GM19023 (cell line): ENCODE measurements around the gene HADH.
A peak's percentile ranks its signal among the peaks of the same experiment; 100 is the strongest.
"Not testable (repeated sequence)": the region's sequence is repeated elsewhere in the genome, so short reads cannot be mapped to it uniquely, and the experiment has no call there.

Source experiments
- ATAC-seq: cut with Tn5 transposase; IDR thresholded peaks from one replicate; pipeline ENCODE4 v1.9.1; 2021; ENCODE audit warnings: mild to moderate bottlenecking, moderate library complexity; ENCODE audit not compliant: unreplicated experiment

Gene HADH

DNA sequence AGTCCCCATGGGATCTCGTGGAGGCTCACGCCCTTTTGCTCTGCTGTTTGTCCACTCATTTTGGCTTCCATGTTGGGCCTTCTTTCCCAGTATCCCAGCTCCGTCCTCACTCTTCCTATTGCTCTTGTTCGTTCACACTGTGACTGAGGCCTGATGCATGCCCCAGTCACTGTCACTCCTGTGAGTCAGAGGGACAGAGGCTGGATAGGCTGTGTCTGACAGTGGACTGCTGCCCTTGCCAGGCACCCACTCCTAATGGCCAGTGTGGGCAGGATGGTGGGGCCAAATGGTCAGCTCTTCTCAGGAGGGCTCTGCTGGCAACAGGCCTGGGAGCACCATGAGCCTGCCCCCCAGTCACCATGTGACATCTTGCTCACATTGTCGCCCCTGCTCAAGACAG, 40.0 kb downstream of the HADH start:
- no peak for ATAC-seq

DNA sequence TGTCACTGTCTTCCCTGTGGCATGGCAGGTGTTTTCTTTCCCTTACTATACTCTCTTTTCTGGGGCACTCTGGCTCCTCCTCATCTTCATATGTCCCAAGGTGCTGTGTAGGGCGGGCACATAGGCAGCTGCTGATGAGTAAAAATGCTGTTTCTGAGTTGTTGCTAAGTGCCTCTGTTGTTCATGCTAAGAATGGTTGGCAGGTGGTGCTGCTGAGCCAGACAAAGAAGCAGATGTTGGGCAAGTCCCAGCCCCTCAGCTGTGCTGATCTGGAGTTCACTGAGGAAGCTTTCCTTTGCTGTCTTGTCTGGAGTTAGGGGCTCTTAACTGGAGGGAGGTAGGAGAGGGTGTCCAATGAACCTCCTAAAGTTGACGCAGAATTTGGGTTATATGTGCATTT, 40.6 kb downstream of the HADH start:
- peak; percentile 99 for ATAC-seq

DNA sequence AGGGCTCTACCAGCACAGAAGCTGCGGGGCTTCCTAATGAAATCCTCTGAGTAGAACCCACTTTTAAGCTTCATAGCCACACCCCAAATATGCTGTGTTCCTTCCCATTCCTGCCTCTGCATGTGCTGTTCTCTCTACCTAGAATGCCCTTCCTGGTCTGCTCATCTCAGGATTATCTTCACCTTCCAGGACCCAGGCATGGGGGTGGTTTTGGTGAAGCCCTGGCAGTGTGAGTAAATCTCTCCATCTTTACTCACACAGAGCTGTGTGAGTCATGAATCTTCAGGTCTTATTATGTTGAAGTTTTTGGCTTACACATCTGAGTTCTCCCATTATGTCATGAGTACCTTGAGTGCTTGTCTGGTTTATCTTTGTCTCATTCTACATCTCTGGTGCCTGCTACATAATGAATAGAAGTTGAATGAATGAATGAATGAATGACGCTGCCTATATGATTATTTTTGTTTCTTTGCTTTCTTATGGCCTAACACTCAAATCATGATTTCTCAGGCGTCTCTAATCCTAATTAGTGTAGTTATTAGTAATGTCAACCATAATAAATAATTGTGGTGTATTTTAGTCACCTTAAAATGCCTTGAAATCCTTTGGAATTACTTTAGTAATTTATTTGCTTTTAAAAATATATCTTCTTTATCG, 41.9 kb downstream of the HADH start:
- ATAC-seq = no peak

DNA sequence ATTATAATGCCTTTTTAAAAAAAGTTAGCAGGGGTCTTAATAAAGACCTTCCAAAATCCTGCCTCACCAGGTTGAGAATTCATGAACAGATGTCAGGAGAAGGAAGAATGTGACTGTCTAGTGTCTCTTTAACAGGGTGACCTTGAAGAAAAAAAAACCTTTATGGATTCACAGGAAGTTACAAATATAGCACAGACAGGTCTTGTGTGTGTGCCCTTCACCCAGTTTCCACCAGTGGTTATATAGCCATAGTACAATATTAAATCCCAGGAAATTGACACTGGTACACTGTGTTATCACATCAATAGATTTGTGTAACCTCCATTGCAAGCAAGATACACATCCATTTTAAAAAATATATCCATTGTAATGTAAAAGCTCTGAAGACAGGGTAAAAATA, 43.7 kb downstream of the HADH start:
- ATAC-seq = no peak

DNA sequence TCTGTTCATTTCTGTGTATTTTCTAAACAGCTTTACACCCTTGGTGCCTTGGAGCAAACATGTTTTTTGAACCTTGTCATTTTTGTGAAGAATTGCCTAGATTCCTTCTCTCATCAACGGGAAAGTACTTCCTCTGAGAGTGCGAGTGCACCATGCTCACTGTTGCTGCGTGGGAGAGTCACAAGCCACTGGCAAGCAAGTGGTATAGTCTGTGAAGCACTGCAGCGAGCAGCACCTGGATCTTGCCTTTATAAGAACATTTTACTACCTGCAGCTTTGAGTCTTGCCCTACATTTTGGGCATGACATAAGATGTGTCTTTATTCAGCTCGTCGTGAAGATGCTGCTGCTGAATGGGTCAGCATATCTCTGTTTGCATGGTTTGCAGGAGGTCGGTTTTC, 44.9 kb downstream of the HADH start:
- no peak for ATAC-seq

DNA sequence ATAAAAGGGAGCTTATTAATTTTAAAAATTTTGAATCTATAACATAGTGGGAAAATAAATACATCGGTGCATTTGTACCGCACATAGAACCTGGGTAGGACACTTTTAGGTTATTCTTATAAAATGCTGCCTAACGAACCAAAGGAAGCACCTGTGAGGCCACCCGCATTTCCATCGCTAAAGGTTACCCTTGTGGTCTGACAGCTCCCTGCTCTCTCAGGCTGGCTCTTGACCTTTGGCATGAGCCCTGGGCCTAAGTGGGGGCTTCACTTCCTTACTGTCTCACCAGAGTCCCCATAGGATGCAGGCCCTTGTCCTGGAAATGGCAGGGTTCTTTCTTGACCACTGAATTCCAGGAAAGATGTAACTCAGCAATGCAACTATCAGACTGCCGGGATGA, 46.0 kb downstream of the HADH start:
- peak; percentile 29 for ATAC-seq

DNA sequence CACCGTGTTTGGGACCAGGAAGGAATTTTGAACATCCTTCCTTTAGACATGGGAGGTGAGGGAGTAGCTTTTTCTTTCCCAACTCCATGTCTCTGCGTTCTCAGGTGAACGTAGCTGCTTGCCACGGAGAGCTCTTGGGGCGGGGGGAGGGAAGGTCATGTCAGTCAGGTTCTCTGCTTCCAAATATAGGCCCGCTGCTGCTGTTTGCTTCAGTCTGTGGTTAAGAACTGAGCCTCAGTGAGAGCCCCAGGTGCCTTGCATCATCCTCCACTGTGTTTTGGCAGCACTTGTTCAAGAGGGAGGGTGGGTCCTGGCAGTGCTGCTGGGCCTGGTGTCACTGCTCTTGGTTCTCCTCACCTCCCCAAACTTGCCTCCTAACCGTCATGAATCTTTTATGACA, 46.5 kb downstream of the HADH start:
- ATAC-seq = peak; percentile 97

DNA sequence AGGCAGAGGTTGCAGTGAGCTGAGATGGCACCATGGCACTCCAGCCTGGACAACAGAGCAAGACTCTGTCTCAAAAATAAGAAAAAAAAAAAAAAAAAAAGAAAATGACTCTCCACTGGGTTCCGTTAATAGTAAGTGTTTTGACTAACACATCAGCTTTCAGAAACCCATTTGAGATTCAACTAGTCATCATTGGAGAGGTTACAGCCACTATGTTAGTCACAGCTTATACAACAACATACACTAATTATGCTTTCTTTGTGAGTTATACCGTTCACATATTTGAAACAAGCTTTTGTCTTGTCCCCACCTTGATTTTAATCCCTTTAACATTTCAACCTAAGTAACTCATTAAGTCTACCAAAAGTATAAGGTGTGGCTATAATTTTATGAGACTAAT, 48.2 kb downstream of the HADH start:
- no peak for ATAC-seq

DNA sequence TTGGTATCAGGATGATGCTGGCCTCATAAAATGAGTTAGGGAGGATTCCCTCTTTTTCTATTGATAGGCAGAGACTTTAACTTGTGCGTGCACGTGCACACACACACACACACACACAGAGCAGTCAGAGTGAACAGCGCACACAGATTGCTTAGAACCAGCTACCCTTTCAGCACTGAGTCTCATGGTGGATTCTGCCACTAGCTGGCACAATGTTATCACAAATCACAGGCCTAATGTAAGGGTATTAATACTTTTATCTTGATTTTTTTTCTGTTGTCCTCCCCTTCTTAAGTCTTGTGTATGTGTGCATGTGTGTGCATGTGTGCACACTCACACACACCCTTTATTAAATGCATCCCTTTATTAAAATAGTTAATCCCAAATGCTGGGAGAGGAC, 53.2 kb downstream of the HADH start:
- no peak for ATAC-seq

DNA sequence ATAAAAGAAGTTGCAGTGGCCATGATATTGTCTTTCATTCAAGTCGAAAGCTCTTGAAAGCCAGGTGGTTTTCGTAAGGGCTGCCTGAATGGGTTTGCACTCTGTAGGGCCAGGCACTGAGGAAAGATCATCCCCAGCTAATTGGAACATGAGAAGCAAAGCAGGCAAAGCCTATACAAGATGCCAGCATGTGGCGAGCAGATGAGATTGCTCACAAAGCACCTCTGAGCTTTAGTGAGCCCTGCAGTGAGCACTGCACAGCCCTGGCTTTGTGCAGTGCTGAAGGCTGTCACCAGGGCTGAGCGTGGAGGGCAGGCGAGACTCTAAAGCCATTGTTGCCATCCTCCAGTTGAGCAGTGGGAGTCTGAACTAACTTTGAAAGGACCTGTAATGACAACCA, 53.8 kb downstream of the HADH start:
- ATAC-seq = no peak

DNA sequence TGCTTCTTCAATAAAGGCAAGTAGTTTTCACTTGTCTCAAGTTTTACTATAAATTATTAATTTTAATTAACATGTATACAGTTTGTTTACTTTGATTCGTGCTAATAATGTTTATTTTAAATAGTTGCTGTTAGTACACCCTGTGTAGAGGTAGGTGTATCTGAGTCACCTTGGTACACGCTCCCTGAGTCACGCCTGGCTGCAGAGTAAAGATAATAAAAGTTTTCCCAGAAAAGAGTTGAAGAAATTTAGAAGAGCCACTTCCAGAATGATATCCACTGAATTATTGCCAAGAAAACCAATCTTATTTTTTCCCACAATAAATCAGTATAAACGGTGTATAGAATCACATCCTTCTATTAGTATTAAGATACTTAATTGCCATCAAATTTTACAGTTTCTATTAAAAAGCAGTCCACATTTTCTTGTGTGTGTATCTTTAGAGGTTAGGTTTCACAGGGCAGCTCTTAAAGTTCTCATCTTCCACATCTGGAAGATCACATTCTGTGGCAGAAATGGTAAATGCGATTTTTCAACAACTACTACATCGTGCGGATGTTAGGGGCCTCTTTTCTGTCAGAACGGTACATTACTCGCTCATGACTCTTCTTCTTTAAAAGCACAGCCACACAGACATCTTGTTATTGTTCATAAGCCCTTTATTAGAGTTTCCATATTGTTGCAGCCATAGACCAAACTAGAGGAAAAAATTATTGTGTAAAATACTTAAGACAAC, 55.4 kb downstream of the HADH start:
- no peak for ATAC-seq

DNA sequence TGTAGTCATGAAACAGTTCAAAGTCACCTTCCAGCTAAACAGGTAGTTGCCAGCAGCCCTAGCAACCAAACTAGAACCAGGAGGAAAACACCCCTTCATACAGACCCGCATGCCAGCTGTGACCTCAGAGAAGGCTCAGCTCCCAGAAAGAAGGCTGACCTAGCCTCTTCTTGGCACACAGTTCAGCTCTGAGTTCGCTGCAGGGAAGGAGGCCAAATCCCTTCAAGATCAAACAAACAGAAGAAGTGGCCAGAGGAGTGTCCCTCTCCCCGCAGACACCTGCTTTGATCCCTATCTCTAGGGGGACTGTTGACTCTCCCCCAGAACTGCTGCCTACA, 56.0 kb downstream of the HADH start:
- no peak for ATAC-seq

DNA sequence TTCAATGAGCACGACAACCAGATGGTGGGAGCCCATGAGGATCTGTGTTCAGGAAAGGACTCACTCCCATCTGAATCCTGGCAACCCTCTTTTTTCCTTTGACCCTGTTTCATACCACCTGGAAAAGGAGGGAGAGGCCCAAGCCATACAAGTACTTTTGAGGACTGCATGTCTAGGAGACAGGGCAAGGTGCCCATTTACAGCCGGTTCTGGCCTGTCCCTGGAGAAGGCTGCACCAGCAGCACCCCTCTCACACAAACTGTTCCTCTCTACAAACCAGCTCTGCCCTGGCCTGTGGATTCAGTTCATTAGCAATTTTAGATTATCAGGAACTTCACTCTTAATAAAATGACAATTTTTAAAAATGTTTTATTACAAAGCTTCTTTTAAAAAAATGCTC, 57.5 kb downstream of the HADH start:
- ATAC-seq = no peak

DNA sequence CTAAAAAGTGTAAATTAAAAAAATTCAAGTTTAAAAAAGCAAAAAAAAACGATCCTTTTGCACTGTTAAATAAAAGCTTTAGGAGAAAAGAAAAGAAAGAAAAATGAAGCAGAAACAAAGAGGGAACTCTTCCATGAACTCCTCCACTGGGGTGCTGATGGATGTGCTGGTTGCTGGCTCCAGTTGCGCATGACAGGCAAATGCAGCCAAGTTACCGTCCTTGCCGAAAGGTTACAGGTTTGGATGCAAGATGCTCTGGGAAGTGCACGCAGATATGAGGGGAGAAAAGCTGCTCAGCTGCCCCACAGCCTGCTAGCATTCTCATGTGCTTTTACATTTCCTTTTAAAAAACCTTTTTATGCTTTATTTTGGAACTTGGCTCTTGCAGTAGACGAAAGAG, 58.5 kb downstream of the HADH start:
- no peak for ATAC-seq

DNA sequence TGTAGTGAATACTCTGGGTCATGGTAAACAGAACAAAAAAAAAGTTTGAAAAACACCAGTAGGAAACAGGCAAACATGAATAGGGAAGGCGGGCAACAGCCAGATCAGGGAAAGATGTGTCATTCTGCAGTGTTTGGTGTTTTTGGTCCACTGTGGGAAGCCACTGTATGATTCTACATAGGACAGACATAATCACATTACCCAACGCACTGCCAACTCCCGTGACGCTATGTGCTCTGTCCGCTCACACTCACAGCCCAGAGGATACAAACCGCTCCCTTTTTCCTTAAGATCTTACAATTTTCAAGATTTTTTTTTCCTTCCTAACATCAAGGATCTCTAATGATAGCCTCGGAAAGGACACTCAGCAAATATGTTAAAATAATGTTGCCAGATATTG, 59.3 kb downstream of the HADH start:
- ATAC-seq = no peak

DNA sequence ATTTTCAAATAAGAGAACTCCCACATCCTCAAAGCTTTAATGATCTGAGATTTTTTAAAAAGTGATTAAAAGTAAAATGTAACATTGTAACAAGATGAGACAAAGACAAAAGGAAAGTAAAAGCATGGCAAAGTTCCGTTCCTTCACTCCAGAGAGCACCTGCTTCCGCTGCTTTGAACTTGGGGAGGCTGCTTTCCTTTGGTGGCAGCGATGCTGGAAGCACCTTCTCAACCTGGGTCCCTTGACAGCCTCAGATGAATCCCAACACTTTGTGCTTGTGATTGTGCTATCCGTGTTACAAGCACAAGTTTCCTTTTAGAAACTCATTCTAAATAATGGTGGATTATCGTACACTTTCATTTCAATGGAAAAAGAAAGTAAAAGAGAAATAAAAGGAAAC, 59.7 kb downstream of the HADH start:
- no peak for ATAC-seq

DNA sequence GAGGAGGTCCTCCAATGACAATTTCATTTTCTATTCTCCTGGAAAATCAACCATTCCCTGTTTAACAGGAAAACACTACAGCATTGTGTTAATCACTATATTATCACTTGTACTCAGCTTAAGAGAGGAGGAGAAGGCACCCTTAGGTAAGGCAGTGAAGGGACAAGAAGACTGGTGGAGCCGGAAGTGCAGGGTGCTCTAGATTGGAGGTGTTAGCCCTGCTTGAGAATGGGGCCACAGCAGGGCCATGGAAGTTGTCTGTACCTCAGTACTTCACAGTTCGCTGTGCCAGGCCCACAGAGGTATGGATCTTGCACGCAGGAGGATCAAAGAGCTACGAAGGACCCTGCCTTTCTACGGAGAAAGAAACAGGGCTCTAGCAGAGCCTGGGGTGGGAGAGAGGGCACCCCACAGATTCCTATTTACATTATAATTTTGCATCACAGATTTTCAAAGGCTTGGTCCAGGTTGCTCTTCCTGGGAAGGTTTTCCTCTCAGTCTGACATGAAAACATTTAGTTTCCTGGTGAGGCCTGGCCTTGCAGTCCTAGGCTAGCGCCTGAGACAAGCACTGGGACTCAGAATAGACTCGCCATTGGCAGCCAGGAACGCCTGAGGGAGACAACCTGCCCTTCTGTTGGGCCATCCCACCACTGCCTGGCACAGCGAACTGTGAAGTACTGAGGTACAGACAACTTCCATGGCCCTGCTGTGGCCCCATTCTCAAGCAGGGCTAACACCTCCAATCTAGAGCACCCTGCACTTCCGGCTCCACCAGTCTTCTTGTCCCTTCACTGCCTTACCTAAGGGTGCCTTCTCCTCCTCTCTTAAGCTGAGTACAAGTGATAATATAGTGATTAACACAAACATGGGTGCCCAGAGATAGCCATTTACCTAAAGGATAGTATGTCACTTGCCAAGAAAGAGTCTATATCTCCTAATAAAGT, 60.8 kb downstream of the HADH start:
- not testable (repeated sequence) for ATAC-seq

DNA sequence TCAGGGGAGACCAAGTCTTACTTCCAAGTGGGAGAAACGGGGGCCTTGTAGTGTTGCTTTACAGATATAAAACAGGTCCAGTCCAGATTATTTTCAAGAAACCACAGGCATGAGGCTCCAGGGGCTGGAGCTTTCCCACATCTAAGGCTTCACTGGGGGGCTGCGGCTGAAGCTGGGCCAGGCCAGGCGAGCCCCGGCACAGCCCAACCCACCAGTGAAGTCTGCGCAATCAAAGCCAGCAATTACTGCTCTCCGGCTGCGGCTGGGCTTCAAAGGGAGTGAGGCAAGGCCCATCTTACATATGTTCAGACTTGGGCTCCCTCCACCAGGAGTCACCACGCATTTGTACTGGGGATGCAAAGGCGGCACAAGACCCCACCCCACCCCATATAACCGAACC, 61.7 kb downstream of the HADH start:
- no peak for ATAC-seq

DNA sequence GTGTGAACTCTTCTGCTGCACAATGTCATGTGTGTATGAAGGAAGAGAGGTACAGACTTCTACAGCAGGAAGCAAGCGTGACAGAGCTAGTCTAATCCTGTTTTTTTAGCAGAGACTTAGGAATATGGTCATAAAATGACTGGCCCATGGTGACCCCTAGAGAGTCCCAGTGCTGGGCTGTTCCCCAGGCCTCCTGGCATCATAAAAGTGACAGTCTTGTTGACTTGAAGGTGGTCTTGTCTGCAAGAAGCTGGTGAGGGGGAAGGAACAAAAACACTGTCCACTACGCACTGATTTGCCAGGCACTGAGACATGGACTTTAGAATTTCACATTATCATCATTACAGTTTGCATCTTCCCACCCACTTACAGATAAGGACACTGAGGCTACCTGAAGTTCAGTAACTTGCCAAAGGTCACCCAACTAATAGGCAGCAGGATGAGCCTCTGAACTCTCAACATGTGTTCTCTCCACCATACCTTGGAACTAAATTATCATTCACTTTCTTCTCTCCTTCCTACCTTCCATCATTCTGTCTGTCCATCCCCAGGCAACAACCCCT, 63.0 kb downstream of the HADH start:
- ATAC-seq = no peak

DNA sequence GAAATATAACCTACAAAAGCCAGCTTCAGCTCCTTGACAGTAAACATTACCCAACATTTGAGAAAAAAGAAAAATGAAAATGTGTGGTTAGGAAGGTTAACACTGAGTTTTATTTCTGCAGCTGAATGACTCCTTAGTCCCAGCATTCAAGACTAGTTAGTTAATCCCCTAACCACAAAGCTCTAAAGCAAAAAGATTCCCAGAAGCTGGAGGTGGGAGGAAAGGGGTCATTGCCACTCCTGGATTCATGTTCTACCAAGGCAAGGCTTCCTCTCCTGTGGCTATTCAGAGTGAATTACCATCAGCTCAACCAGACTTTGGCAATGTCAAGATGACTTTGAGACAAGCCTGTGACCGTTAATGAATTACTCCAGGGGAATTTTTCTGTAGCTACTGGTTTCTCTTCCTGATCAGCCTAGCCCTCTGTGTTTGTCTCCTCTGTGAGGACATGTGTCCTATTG, 63.6 kb downstream of the HADH start:
- ATAC-seq = peak; percentile 95

DNA sequence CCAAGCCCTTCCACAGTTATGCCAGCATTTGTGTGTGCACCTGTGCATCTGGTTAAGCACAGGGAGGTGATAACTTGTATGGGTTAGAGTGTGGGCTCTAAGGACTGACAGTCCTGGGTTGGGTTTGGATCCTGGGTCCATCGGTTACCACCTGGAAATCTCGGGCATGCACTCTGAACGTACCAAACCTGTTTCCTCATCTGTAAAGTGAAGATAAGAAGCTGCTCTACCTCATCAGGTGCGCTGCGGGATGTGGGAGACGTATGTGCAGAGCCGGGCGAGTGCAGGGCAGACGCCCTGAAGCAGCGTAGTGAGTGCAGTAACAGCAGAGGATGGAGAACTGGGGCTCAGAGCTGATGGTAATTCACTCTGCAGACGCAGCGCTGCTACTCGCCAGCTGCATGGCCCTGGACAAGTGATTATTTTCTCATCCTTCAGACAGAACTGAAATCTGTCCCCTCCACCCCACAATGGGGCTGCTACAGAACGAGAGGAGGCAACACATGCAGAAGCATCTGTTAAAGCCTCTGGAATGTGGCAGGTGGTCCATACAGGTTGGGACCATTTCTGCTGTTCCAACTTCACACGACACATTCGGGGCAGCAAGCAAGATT, 64.4 kb downstream of the HADH start:
- no peak for ATAC-seq
